Ascending aorta (tissue), 2 donors: ENCODE results near the gene OPTC. TPM values are rescaled to one million over a fixed set of nuclear protein-coding genes. Genes with fewer than 3 reads are reported as not detected.
A peak's percentile ranks its signal among the peaks of the same experiment; 100 is the strongest.

Source experiments
- DNase-seq, 2 donors: peaks; one replicate each; pipeline ENCODE4 v3.0.0-alpha.2; 2019; ENCODE audit warnings: low spot score in 2 of 2
- H3K27ac ChIP-seq, 2 donors: fragments of 200-600 bp; sonication (generic); one replicate each; pipeline ENCODE4 v1.5.1; 2016 to 2017; ENCODE audit warnings: mild to moderate bottlenecking in 1 of 2
- H3K27me3 ChIP-seq: fragments of 200-600 bp; sonication (generic); one replicate; pipeline ENCODE4 v1.5.1; 2017
- H3K36me3 ChIP-seq, 2 donors: fragments of 200-600 bp; sonication (generic); one replicate each; pipeline ENCODE4 v1.5.1; 2016
- H3K4me1 ChIP-seq, 2 donors: fragments of 200-600 bp; sonication (generic); one replicate each; pipeline ENCODE4 v1.5.1; 2016 to 2017; ENCODE audit warnings: mild to moderate bottlenecking in 1 of 2
- H3K4me3 ChIP-seq, 2 donors: fragments of 200-600 bp; sonication (generic); one replicate each; pipeline ENCODE4 v1.5.1; 2016 to 2017; ENCODE audit warnings: mild to moderate bottlenecking in 1 of 2
- H3K9me3 ChIP-seq, 2 donors: fragments of 200-600 bp; sonication (generic); one replicate each; pipeline ENCODE4 v1.5.1; 2016
- intact Hi-C: fragments of 100-400 bp; cut with DNase I; formaldehyde crosslinking; loops from one replicate; pipeline ENCODE4 v1.15.1; 2023
- total RNA-seq: library from RNA; depleted of rRNA; stranded (reverse); fragments of >200 nt; gene quantifications from one replicate; pipeline ENCODE4 v1.1.0, GENCODE V29; 2016
- TF ChIP-seq, protein P1 (sequence below), 3 experiments: fragments of 200-600 bp in 2 of 3; fragments of 450-650 bp in 1 of 3; sonication (generic) in 2 of 3; IDR thresholded peaks; one replicate each; pipeline ENCODE4 v1.5.1; 2016 to 2019; ENCODE audit warnings: antibody characterized with exemption in 3 of 3, mild to moderate bottlenecking in 1 of 3, moderate library complexity in 1 of 3

The OPTC gene
- total RNA-seq, 1 donor from 2014 or later = not detected

DNA sequence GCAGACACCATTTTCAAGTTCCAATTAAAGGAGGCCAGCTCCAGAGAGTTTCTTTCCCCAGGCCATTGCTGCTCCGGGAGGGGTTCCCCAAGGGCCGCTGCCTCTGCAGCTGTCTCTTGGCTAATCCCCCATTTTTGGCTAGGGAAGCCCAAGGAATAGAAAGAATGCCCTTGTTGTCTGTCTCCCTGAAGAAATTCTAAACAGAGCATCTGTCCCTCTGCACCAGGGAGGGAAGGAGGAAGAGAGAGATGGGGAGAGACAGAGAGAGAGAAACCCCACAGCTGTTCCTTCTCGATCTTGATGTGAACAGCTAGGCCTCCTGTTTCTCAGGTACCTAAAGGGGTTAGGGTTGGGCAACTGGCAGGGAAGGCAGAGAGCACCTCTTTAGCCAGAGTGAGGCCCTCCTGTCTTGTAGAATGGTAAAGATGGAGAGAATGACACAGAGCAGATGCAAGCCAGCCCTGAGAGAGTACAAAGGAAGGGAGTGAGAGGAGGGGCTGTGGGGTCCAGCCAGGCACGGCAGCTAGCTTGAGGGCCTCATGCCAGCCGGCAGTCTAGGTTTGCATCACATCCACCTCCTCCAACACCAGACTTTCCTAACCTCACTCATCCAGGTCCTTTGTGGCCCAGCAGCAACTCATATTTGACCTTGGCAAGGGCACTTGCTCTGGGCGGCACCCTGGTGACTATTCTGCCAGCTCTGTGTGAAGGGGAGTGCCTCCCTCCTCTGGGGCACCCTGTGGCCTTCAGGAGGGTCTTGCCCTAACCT is 13.1 kb downstream of the OPTC start:
- peaks cover 0 to 13% of the 10 kb centered on the region in 2 donors for H3K4me1 ChIP-seq
- no peaks in the 10 kb centered on the region for H3K9me3 ChIP-seq
- TF ChIP-seq, protein P1, sequence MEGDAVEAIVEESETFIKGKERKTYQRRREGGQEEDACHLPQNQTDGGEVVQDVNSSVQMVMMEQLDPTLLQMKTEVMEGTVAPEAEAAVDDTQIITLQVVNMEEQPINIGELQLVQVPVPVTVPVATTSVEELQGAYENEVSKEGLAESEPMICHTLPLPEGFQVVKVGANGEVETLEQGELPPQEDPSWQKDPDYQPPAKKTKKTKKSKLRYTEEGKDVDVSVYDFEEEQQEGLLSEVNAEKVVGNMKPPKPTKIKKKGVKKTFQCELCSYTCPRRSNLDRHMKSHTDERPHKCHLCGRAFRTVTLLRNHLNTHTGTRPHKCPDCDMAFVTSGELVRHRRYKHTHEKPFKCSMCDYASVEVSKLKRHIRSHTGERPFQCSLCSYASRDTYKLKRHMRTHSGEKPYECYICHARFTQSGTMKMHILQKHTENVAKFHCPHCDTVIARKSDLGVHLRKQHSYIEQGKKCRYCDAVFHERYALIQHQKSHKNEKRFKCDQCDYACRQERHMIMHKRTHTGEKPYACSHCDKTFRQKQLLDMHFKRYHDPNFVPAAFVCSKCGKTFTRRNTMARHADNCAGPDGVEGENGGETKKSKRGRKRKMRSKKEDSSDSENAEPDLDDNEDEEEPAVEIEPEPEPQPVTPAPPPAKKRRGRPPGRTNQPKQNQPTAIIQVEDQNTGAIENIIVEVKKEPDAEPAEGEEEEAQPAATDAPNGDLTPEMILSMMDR (IDR thresholded peaks at IDR 0.05) = no peak
- peak overlapping the region in 1 of 2 donors; percentile 9 for H3K27ac ChIP-seq
- no peaks in the 10 kb centered on the region for H3K36me3 ChIP-seq
- H3K27me3 ChIP-seq = no peaks in the 10 kb centered on the region
- intact Hi-C loops = loop anchor here (10.0 kb wide), 1 partner anchor 288 kb away; the partner anchor contains the start of genes ZBED6 and ZC3H11A
- no peak overlapping the region for H3K4me3 ChIP-seq
- no peak for DNase-seq

DNA sequence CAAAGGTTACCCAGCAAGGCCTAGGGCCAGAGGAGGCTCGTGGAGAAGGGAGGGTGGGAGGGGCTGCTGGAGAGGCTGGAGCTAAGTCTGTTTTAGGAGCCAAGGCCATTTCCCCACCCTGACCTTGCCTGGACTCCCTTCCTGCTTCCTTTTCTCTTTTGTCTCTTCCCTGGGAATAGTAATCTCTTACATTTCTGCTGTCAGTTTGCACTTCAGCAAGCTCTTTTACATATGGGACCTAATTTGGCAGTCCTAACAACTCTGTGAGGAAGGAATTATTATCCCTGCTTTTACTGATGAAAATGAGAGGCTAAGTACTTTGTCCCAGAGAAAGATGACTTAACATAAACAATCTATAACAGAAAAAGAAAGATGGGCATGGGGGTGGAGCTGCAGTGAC is 13.8 kb downstream of the OPTC start:
- Histone ChIP-seq H3K4me1 (peaks cover 3 to 17% of the 10 kb centered on the region in 2 donors), H3K27me3 (no peaks in the 10 kb centered on the region), H3K36me3 (no peaks in the 10 kb centered on the region), H3K27ac (peak overlapping the region in 1 of 2 donors; percentile 9), H3K4me3 (no peak overlapping the region), H3K9me3 (no peaks in the 10 kb centered on the region)
- DNase-seq = no peak
- TF ChIP-seq, protein P1 (IDR thresholded peaks at IDR 0.05) = no peak
- intact Hi-C loops = loop anchor here (10.0 kb wide), 1 partner anchor 287 kb away; the partner anchor contains the start of genes ZBED6 and ZC3H11A

DNA sequence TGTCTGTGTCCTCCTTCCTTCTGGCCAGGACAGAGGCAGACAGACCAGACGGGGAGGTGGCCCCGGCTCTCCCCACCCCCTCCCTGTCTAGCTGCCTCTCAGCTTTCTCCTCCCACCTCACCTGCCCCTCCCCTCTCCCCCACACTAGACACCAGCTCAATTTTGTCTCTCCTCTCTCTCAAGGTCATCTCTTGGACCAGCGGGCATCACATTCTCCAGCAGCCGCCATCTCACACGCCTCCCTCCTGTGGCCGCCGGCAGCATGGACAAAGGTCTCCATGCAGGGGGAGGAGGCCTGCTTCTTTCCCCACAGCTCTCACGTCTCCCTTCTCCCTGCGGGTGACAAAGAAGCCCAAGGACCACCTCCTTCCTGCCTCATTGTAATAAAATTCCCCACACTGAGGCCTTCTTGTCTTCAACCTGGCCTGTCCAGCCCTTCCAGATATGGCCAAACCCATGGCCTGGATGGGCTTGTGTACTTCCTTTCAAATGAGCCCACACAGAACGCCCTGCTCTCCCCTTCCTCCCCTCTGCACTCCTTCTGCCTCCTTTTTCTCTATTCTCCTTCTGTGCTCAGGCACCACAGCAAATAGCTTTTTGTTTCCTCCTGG is 14.6 kb downstream of the OPTC start:
- Histone ChIP-seq H3K4me3 (no peak overlapping the region), H3K27me3 (no peaks in the 10 kb centered on the region), H3K4me1 (peaks cover 3 to 26% of the 10 kb centered on the region in 2 donors), H3K27ac (peak overlapping the region; percentile 20 to 33), H3K9me3 (no peaks in the 10 kb centered on the region), H3K36me3 (no peaks in the 10 kb centered on the region)
- TF ChIP-seq, protein P1 (IDR thresholded peaks at IDR 0.05) = no peak
- intact Hi-C loops = loop anchor here (10.0 kb wide), 1 partner anchor 286 kb away; the partner anchor contains the start of genes ZBED6 and ZC3H11A
- DNase-seq = no peak

DNA sequence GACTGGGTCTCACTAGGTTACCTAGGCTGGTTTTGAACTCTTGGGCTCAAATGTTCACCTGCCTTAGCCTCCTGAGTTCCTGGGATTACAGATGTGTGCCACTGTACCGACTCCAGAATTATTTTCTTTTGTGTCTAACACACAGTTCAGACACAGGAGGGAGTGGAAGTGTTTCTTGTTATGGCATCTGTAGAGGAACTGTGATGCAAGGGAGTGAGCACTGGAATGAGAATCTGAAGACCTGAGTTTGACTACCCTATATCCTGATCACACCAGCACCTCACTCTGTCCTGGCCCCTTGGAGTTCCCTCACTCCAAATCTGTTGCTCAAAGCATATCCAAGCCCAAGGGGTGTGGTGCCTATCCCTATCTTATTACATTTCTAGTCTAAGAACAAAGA is 15.2 kb downstream of the OPTC start:
- peaks cover 3 to 26% of the 10 kb centered on the region in 2 donors for H3K4me1 ChIP-seq
- no peaks in the 10 kb centered on the region for H3K27me3 ChIP-seq
- H3K27ac ChIP-seq = peak overlapping the region; percentile 20 to 33
- no peaks in the 10 kb centered on the region for H3K9me3 ChIP-seq
- intact Hi-C loops = loop anchor here (10.0 kb wide), 1 partner anchor 286 kb away; the partner anchor contains the start of genes ZBED6 and ZC3H11A
- no peak for DNase-seq
- H3K36me3 ChIP-seq = no peaks in the 10 kb centered on the region
- H3K4me3 ChIP-seq = no peak overlapping the region
- TF ChIP-seq, protein P1 (IDR thresholded peaks at IDR 0.05) = no peak

DNA sequence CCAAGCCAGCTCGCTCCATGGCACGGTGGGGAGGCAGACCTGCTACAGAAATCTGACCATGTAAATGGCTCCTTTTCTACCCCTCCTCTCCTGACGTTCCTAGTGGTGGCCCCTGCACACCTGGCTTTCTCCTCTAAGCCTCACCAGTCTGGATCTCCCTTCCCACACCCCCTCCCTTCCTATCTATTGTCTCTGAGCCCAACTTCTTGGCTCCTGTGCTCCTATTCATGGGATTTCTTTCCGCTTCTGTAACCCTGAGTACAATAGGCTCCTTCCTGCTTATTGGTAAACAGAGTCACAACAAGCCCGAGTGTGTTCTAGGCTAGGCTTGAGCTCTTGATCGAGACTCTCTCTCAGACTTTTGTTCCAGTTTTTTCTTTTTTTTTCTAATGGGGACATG is 17.6 kb downstream of the OPTC start:
- no peaks in the 10 kb centered on the region for H3K36me3 ChIP-seq
- TF ChIP-seq, protein P1 (IDR thresholded peaks at IDR 0.05) = no peak
- no peak overlapping the region for H3K27ac ChIP-seq
- H3K4me1 ChIP-seq = peaks cover 3 to 24% of the 10 kb centered on the region in 2 donors
- H3K4me3 ChIP-seq = no peak overlapping the region
- DNase-seq = no peak
- H3K27me3 ChIP-seq = no peaks in the 10 kb centered on the region
- intact Hi-C loops = no loop called here
- H3K9me3 ChIP-seq = no peaks in the 10 kb centered on the region
